ENCODE measurements around the gene EEFSEC. TPM values are rescaled to one million over a fixed set of nuclear protein-coding genes. Genes with fewer than 3 reads are reported as not detected.

EEFSEC gene
- total RNA-seq, 1 donor from 2014 or later = 1.6 TPM

DNA sequence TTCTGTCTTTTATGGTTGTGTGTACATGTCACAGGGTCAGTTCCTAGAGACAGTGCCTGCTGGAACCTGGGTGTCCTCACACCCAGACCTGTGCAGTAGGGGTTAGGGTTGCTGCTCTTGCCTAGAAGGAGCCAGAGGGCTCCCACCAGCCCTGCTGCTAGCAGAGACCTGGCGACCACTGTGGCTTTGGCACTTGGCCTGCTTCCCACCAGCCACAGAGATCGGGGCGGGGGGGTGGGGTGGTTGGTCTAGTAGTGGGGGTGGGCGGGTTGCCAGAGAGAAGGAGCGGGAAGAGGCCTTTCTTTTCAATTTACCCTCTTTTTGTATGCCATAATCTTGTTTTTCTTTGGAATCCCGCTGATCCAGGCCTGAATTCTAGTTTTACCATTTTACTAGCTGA is 29.4 kb downstream of the EEFSEC start:
- DNase-seq (ENCODE audit: low read depth in 2 of 2) = no peak

DNA sequence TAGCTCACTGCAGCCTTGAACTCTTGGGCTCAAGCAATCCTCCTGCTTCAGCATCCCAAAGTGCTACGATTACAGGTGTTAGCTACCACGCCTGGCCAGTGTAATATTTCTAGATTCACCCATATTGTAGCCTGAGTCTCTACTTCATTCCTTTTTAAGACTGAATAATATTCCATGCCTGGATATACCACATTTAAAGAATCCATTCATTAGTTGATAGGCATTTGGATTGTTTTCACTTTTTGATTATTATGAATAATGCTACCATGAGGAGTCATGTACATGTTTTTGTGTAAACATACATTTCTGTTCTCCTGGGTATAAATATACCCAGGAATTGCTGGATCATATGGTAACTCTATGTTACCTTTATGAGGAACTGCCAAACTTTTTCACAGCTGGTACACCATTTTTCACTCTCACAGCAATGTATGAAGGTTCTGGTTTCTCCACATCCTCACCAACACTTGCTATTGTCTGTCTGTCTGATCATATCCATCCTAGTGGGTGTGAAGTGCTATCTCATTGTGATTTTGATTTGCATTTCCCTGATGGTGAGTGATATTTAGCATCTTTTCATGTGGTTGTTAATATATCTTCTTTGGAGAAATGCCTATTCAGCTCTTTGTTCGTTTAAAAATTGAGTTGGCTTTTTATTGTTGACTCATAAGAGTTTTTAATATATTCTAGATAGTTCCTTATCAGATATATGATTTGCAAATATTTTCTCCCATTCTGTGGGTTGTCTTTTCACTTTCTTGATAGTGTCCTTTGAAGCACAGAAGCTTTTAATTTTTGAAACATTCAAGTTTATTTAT is 32.6 kb downstream of the EEFSEC start:
- no peak for DNase-seq (ENCODE audit: low read depth in 2 of 2)

DNA sequence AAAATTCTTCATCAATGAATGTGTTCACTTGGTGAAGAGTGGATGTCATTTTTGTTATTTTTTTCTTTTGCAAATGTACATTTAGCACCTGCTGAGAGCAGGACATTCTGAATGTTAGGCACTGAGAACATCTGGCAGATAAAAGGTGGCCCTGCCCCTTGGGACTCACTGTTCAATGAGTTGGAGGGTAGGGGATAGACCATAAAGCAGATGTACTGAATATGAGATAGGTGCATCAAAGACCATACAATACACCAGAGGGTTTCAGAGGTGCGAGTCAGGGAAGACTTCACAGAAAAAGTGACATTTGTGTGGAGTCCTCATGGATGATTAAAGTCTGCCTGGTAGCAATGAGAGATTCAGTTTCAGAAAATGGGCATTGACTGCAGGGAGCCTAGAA is 34.2 kb downstream of the EEFSEC start:
- DNase-seq (ENCODE audit: low read depth in 2 of 2) = no peak

DNA sequence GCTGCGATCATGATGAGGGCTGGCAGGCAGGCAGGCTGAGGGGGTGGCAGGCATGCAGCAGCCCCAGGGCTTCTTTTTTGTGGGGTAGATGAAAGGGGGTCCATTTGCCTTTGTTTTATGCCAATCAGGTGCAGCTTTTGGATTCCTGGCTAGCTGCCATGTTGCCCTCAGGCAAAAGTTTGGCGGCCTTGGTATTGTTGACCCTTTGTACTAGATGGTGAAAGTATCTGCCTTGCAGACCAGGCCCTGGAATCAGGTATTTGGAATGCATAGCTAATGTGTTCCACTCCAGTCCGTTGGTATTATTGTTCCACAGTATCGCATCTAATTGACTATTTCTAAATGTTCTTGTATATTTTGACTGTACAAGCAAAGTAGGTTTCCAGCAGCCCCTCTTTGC is 35.0 kb downstream of the EEFSEC start:
- DNase-seq (ENCODE audit: low read depth in 2 of 2) = no peak

DNA sequence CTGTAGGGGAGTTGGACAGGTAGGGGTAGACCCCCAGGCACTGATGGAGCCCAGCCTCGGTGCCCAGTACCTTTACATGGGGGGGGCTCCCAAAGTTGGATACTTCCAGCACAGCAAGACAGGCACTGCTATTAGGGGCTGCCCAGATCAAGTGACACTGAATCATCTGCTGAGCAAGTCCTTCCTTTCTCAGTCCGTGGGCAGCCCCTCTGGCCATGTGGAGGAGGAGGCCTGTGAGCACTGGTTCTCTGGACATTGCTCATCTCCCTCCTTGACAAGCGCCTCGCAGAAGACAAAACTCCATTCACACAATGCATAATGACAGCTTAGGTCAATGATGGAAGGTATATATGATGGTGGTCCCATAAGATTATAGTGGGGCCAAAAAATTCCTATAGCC is 35.7 kb downstream of the EEFSEC start:
- DNase-seq (ENCODE audit: low read depth in 2 of 2) = no peak

DNA sequence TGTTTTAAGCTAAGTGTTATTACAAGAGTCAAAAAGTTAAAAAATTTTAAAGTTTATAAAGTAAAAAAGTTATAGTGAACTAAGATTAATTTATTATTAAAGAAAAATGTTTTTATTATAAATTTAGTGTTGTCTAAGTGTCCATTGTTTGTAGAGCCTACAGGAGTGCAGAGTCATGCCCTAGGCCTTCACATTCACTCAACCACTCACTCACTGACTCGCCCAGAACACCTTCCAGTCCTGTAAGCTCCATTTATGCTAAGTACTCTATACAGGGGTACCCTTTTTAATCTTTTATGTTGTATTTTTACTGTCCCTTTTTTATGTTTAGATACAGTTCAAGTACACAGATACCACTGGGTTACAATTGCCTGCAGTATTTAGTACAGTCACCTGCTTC is 37.2 kb downstream of the EEFSEC start:
- DNase-seq (ENCODE audit: low read depth in 2 of 2) = peak in 1 of 2 donors; percentile 44

DNA sequence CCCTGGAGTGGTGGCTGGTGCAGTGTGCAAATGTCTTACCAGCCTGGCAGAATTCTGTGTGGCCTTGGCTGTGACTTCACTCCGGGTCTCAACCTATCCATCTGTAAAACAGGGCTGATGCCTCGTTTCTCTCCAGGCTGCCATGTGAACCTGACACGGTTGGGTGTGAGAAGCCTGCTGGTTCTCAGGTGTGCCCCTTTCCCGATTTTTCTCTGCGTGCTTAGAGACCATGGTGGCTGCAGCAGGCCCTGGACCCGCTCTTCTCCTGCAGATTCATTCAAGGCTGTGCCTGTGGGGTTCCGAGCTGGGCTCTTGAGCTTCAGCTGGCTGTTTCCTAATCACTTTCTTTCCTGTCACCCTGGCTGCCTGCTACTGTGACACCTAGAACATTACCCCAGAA is 38.9 kb downstream of the EEFSEC start:
- no peak for DNase-seq (ENCODE audit: low read depth in 2 of 2)

DNA sequence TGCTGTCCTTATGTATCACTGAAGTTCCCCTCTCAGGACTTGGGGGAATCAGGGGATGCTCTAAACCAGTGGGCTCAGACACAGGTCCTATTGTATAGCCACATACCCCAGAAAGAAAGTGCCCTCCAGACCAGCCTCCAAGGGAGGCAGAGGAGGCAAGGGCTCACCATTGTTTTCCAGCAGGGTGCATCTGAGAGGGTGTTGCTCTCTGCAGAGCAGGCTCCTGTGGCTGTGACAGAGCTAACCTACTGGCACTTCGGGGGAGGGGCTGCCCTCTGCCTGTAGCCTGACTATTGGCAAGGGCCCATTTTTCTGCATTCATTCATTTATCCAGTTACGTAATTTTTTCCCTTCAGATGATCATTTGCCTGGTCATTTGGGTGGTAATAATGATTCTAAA is 39.9 kb downstream of the EEFSEC start:
- no peak for DNase-seq (ENCODE audit: low read depth in 2 of 2)

DNA sequence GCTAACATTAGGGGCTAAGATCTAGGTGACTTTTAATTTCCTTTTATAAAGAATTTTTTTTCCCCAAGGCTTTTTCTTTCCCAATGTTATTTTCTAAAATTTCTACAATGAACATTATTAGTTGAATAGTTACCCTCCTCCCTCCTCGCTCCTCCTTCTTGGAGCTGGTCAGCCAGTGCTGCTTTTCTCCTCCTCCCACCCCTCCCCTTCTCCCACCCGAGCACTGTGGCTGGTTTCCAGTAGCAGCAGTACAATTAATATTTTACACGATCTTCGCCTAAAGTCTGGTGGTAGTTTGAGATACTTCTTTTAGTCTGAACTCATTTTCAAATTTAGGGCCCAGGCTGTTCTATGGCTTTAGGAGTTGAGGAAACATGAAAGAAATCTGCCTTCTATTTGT is 41.6 kb downstream of the EEFSEC start:
- DNase-seq (ENCODE audit: low read depth in 2 of 2) = no peak

DNA sequence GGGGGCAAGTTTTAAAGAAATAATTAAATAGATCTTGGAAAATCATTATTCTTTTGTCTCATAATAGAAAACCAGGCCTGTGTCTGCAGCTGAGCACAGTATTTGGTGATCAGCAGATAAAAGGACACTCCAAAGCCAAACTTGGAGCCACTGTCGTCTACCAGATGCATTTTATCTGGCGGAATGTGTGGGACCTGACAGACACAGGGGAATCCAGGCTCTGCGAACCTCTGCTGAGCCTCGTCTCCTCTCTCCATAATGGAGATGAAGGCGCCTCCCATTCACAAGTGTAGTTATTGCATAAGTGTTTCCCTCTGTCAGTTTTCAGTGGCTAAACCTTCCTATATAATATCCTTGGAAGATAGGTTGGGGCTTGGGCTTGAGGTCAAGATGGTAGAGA is 42.1 kb downstream of the EEFSEC start:
- DNase-seq (ENCODE audit: low read depth in 2 of 2) = no peak

DNA sequence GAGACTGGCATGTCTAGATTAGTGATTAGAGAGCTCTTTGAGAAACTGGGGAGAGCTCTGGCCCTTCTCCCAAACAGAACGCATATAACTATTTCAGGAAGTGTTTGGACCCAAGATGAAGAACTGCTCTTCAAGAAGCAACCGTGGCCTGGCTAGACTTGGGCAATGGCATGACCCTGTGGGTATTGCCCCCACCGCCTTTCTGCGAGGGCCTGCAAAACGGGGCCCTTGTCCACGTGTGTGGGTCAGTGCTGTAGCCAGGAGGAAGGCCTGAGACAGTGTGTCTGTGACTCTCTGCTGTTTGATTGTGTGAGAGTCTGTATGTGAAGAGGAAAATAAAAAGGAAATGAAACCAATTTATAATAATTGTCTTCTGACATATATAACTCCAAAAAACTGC is 42.5 kb downstream of the EEFSEC start:
- DNase-seq (ENCODE audit: low read depth in 2 of 2) = no peak

DNA sequence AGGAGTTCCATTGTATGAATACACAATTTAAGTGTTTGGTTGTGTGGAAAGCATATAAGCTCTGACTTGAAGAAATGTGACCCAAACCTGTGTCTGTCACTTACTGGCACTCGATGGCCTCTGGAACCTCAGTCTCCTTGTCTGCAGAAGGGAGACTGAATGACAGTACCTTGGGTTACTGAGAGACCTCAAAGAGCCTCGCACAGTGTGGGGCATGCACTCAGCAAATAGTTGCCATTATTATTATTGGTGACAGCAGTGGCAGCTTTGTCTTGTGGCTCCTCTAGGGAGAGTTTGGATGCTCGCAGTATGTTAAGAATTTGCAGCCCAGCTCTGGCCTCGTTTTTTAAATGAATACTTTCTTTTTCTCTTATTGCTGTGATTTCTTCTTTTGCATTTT is 43.4 kb downstream of the EEFSEC start:
- no peak for DNase-seq (ENCODE audit: low read depth in 2 of 2)

DNA sequence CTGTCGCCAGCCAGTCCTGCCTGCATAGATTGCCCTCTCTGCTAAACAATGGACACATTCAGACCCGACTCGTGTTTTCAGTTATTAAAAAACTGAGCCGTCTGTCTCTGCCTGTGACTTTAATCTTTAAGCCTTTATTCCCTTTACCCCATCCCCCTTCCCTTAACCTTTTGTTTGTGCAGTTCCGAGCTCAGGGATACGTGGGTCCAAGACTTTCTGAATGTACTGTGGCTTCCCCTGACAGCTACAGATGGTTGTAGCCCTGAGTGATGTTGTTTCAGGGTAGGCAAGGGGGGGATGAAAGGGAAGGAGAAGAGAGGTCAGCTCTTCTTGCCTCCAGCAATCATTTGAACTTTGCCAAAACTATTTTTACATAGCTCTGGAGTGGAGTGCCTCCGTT is 44.6 kb downstream of the EEFSEC start:
- DNase-seq (ENCODE audit: low read depth in 2 of 2) = no peak

DNA sequence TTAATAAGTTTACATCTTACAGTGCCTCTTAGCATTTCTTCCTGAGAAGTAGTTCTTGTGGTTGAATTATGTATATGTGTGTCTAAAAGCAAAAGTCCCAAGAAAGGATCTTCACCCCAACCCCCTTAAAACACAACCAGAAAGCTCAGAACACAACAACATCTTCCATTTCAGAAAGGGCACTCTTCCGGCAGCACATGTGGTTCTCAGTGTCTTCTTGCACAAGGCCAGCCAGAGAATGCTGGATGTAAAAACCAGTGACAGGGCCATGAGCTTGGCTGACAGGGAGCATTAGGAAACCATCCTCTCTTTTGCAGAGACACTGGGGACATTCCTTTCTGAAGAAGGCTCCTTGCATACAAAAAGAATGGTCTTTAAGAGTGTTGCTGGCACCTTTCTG is 45.0 kb downstream of the EEFSEC start:
- no peak for DNase-seq (ENCODE audit: low read depth in 2 of 2)

DNA sequence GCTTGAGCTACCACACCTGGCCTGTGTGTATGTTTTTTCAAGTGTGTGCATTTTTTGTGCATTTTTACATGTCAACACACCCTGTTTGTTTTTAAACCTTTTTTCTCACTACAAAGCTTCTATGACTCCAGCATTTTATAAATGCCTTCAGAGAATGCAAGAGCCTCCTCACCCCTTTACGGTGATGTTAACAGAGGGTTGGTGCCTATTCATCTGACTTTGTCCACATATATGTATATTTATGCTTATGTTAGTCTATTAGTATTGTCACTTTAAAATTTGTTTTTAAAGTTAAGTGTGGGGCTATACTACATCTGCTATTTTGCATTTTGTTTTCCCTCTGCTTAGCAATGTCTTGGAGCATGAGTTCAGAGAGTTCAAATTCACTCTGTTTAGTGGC is 45.8 kb downstream of the EEFSEC start:
- DNase-seq (ENCODE audit: low read depth in 2 of 2) = no peak

DNA sequence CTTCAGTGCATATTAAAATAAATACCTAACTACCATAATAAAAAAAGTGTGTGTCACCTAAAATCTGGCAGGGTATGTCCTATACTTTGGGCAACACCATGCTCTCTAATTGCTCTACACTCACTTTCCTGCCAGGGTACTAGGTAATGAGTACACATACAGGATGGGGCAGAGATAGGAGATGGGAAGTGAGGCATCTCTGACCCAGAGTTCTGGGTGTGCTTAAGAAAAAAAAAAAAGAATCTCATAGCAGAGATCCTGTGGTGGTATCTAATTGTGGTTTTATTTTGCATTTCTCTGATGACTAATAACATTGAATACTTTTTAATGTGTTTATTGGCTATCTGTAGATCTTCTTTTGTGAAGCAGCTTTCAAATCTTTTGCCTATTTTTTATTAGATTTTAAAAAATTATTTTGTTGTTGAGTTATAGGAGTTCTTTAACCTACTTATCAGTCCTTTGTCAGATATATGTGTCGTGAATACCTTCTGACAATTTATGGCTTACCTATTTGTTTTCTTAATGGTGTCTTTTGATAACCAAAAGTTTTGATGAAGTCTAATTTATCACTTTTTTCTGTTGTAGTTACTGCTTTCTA is 48.0 kb downstream of the EEFSEC start:
- DNase-seq (ENCODE audit: low read depth in 2 of 2) = no peak

DNA sequence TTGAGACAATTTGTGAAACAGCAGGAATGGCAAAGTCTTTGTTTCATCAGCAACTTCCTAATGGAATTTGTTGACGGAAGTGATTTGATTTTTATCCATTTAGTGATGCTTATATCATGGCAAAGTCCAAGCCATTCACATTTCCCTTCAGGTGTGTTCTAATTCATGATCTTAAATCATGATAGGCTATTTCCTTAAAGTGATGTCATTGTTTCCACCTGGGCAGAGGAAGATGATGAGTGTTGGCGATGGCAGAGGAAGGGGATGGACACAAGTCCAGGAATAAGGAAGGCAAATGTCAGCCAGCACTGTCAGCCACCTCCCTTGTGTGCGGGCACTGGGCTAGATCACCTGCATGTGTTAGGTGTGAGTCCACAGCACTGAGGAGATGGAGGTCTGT is 49.9 kb downstream of the EEFSEC start:
- DNase-seq (ENCODE audit: low read depth in 2 of 2) = no peak

DNA sequence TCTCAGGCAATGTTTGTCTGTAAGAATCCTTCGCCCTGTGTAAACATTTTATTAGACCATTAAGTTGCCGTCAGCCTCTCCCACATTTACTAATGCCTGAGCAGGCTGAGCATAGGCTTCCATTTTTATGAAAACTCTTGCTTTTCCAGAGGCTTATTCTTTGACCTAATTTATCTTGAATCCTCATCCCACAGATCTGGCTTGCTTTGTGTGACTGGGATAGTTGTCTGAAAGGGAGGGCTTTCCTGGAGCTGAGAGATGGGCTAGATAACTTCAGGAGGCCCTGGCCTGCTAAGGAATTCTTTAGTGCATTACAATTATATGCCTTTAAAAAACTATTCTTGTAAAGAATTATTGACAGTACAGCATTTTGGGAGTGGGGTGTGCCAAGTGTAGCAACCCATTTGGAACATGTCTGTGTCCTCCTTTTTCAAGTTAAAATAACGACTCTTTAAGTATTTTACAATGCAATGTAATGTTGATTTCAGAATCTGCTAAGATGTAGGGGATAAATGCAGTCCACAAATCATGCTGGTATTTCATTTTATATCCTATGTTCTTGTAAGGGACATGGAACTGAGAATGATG is 52.4 kb downstream of the EEFSEC start:
- no peak for DNase-seq (ENCODE audit: low read depth in 2 of 2)

DNA sequence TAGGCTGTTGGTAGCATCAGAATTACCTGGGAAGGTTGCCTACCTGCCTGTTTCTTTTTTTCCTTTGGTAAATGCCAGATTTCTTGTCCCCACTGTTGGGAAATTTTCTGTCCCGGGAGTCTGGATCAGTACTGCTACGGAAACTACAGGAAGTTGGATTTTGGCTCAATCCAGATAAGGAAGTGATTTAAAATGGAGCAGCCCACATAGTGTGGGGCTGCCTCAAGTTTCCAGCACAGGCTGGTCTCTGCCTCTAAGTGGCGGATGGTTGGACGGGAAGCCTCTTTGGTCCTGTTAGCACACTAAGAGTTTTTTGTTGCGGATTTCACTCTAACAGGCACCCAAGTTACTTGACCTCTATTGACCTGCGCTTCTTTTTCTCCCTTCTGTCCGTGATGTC is 54.7 kb downstream of the EEFSEC start:
- peak in 1 of 2 donors; percentile 29 for DNase-seq (ENCODE audit: low read depth in 2 of 2)

DNA sequence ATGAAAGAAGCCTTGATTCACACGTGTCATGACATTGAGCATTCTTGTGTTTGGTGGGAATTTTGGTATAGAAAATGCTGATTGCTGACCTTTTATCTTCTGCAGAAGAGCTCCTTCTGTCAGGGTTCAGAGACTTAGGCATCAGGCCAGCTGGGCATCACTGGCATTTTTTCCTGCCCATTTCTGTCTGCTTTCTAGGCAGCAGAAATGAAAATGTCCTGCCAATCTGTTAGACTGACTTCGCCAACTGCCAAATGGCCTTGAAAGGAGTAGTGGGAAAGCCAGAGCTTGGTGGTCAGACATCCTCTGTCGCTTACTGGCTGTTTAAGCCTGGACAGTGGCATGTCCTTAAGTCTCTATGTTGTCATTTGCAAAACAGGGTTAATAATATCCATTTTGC is 57.4 kb downstream of the EEFSEC start:
- DNase-seq (ENCODE audit: low read depth in 2 of 2) = no peak

DNA sequence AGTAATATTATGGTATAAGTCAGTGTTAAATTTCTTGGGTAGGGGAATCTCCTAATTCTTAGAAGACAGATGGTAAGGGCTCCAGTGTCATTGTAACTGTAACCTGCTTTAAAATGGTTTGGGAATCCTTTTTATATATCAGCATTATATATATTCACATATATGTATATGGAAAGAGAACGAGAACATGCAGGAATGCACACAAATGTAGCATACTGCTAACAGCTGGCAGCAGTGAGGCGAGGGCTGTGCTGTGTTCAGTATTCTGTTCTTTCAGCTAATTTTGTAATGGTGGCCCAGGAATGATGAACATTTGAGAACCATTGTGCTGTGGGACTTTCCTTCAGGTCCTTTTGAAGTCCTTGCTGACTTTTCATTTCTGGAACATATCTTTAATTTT is 60.8 kb downstream of the EEFSEC start:
- no peak for DNase-seq (ENCODE audit: low read depth in 2 of 2)

DNA sequence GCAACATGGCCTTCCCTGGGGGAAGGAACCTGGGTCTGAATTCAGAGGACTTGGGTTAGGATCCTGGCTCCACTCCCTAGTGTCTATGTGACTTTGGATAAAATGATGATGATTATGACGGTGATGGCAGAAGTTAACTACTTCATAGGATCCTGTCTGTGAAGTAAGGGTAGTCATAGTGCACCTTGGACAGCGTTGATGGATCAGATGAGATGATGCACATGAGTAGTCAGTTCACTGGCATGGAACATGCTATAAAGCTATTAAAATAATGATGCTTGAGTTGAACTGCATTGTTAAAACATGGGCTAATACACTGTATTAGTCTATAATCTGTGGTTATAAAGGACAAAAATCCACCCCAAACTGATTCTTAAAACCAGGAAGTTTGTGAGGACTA is 62.0 kb downstream of the EEFSEC start:
- no peak for DNase-seq (ENCODE audit: low read depth in 2 of 2)
